Loucy (cell line): ENCODE results near the gene WARS2.
A peak's percentile ranks its signal among the peaks of the same experiment; 100 is the strongest.

ENCODE experiments used
- H2AFZ ChIP-seq: fragments of 200-600 bp; sonication (generic); 2 replicates; pipeline ENCODE4 v1.6.0; 2016; ENCODE audit warnings: antibody characterized with exemption, mild to moderate bottlenecking, low read length, moderate library complexity
- H3F3A ChIP-seq: fragments of 200-600 bp; 2 replicates; pipeline ENCODE4 v1.6.0; 2016; ENCODE audit warnings: antibody characterized with exemption, low read depth, mild to moderate bottlenecking
- H3K27me3 ChIP-seq: fragments of 200-600 bp; sonication (generic); 2 replicates; pipeline ENCODE4 v1.6.1; 2014; ENCODE audit warnings: low read length, mild to moderate bottlenecking; ENCODE audit not compliant: insufficient read depth, poor library complexity, severe bottlenecking
- H3K36me3 ChIP-seq: fragments of 200-600 bp; sonication (generic); 2 replicates; pipeline ENCODE4 v1.6.1; 2016; ENCODE audit warnings: low read length; ENCODE audit not compliant: insufficient read depth
- H3K4me1 ChIP-seq: fragments of 200-600 bp; sonication (generic); 2 replicates; pipeline ENCODE4 v1.5.1; 2014; ENCODE audit warnings: low read length, mild to moderate bottlenecking; ENCODE audit not compliant: insufficient read depth, poor library complexity, severe bottlenecking
- H3K4me2 ChIP-seq: fragments of 200-600 bp; sonication (generic); 2 replicates; pipeline ENCODE4 v1.6.0; 2014; ENCODE audit warnings: antibody characterized with exemption, low read length, low read depth, mild to moderate bottlenecking; ENCODE audit not compliant: poor library complexity, severe bottlenecking
- H3K4me3 ChIP-seq: fragments of 200-600 bp; sonication (generic); 2 replicates; pipeline ENCODE4 v1.5.1; 2014; ENCODE audit warnings: low read length, mild to moderate bottlenecking, mixed read lengths; ENCODE audit not compliant: poor library complexity, severe bottlenecking
- H3K79me2 ChIP-seq: fragments of 200-600 bp; sonication (generic); 2 replicates; pipeline ENCODE4 v1.6.1; 2014; ENCODE audit warnings: low read length; ENCODE audit not compliant: insufficient read depth
- H3K9ac ChIP-seq: fragments of 200-600 bp; sonication (generic); 2 replicates; pipeline ENCODE4 v1.6.0; 2014; ENCODE audit warnings: mild to moderate bottlenecking, low read depth, low read length, moderate library complexity; ENCODE audit not compliant: poor library complexity, severe bottlenecking
- H3K9me2 ChIP-seq: fragments of 200-600 bp; sonication (generic); replicated peaks from 2 replicates; pipeline ENCODE4 v1.6.1; 2016; ENCODE audit warnings: low read depth, low read length, mixed read lengths
- H3K9me3 ChIP-seq: fragments of 200-600 bp; sonication (generic); 2 replicates; pipeline ENCODE4 v1.6.1; 2014; ENCODE audit warnings: mild to moderate bottlenecking, antibody characterized with exemption, low read length, low read depth; ENCODE audit not compliant: insufficient read depth
- H4K20me1 ChIP-seq: fragments of 200-600 bp; sonication (generic); 2 replicates; pipeline ENCODE4 v1.6.0; 2014; ENCODE audit warnings: antibody characterized with exemption, low read length, mild to moderate bottlenecking; ENCODE audit not compliant: insufficient read depth, poor library complexity, severe bottlenecking
- EZH2phosphoT487 ChIP-seq: fragments of 200-600 bp; IDR thresholded peaks from 2 replicates; pipeline ENCODE4 v1.6.1; 2018; ENCODE audit warnings: antibody characterized with exemption, mild to moderate bottlenecking, moderate library complexity, borderline replicate concordance
- TF ChIP-seq, protein P1 (sequence below): fragments of 200-600 bp; sonication (generic); conservative IDR thresholded peaks from 2 replicates; pipeline ENCODE4 v1.5.1; 2014; ENCODE audit warnings: mild to moderate bottlenecking, antibody characterized with exemption, low read length

The WARS2 gene

DNA sequence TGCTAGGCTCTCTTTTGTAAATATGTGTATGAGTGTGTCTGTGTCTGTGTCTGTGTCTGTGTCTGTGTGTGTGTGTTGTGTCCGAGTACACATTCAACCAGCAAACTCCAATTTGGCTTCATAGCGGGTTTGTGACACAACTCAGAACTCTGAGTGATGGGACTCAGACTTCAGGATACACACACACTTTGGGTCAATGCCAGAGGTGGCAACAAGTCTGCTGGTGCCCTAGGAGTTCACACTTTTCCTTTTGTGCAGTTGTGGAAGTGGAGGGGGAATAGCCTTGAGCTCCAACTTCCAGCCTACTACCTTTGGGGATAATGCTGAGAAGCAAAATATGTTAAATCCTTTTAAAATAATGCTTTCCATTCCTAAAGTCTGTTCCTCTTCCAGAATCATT lies 135.7 kb downstream of the WARS2 start:
- no peaks in the 10 kb centered on the region for H4K20me1 ChIP-seq
- no peak overlapping the region for H3K9ac ChIP-seq
- no peaks in the 10 kb centered on the region for H3K9me3 ChIP-seq
- H3K27me3 ChIP-seq: peaks cover 14% of the 10 kb centered on the region
- no peaks in the 10 kb centered on the region; the same call in 1 of the 2 replicates for H3F3A ChIP-seq
- H3K4me2 ChIP-seq: no peak overlapping the region
- no peaks in the 10 kb centered on the region for H3K79me2 ChIP-seq
- TF ChIP-seq EZH2phosphoT487: no peak
- TF ChIP-seq, protein P1, sequence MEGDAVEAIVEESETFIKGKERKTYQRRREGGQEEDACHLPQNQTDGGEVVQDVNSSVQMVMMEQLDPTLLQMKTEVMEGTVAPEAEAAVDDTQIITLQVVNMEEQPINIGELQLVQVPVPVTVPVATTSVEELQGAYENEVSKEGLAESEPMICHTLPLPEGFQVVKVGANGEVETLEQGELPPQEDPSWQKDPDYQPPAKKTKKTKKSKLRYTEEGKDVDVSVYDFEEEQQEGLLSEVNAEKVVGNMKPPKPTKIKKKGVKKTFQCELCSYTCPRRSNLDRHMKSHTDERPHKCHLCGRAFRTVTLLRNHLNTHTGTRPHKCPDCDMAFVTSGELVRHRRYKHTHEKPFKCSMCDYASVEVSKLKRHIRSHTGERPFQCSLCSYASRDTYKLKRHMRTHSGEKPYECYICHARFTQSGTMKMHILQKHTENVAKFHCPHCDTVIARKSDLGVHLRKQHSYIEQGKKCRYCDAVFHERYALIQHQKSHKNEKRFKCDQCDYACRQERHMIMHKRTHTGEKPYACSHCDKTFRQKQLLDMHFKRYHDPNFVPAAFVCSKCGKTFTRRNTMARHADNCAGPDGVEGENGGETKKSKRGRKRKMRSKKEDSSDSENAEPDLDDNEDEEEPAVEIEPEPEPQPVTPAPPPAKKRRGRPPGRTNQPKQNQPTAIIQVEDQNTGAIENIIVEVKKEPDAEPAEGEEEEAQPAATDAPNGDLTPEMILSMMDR: no peak
- no peaks in the 10 kb centered on the region for H3K9me2 ChIP-seq
- H3K4me3 ChIP-seq: no peak overlapping the region
- H2AFZ ChIP-seq: no peak overlapping the region
- H3K4me1 ChIP-seq: no peaks in the 10 kb centered on the region
- H3K36me3 ChIP-seq: no peaks in the 10 kb centered on the region

DNA sequence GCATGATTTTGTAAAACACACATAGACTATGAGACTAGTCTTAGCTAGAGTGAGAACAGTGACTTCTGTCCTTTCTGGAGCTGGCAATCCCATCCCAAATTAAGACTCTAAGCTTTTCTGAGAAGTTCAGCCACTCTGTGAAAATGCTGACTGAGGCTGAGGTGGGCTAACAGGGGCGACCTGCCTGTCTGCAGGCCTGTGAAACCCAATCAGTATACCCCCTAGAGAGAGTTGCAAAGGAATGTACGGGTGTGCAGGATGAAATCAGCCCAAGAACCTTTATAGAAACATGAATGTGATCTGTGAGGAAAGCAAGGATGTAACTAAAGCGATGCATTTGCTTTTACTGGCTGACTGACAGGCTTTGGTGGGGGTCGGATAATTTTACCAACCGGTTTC lies 136.3 kb downstream of the WARS2 start:
- Histone ChIP-seq H3K27me3 (peaks cover 20% of the 10 kb centered on the region), H3K9ac (no peak overlapping the region), H3K4me2 (no peak overlapping the region), H3K4me3 (no peak overlapping the region), H4K20me1 (no peaks in the 10 kb centered on the region), H3K9me2 (no peaks in the 10 kb centered on the region), H2AFZ (no peak overlapping the region), H3F3A (no peaks in the 10 kb centered on the region; the same call in 1 of the 2 replicates), H3K9me3 (no peaks in the 10 kb centered on the region), H3K4me1 (no peaks in the 10 kb centered on the region), H3K36me3 (no peaks in the 10 kb centered on the region), H3K79me2 (no peaks in the 10 kb centered on the region)
- no peak for TF ChIP-seq EZH2phosphoT487
- TF ChIP-seq, protein P1: no peak; the same call in 1 of the 2 replicates

DNA sequence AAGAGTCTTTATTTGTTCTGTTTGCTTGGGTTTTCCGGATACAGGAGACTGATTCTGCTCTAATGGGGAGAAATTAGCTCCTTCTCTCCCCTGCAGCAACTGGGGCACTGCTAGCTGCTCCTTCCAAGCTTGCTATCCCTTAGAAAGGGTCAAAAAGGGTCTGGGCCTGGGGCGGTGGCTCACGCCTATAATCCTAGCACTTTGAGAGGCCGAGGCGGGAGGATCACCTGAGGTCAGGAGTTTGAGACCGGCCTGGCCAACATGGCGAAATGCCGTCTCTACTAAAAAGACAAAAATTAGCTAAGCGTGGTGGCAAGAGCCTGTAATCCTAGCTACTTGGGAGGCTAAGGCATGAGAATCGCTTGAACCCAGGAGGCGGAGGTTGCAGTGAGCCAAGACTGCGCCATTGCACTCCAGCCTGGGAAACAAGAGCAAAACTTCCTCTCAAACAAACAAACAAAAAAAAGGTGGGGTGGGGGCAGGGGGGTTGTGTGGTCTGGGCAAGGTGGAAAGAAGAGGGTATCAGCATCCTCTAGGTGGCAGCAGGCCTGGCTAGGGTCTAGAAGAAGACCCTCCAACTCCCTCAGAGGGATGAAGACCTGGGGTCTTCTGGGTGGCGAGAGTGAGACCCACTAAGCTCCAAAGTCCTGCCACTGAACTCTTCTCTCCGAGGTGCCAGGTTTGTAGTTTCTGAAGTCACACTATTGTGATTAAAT lies 136.9 kb downstream of the WARS2 start:
- peaks cover 21% of the 10 kb centered on the region for H3K27me3 ChIP-seq
- H3K9me3 ChIP-seq: no peaks in the 10 kb centered on the region
- no peak overlapping the region for H3K4me3 ChIP-seq
- no peak for TF ChIP-seq EZH2phosphoT487
- TF ChIP-seq, protein P1: peak; percentile 15; the same call in 1 of the 2 replicates
- no peaks in the 10 kb centered on the region for H3K4me1 ChIP-seq
- H3K9me2 ChIP-seq: no peaks in the 10 kb centered on the region
- no peaks in the 10 kb centered on the region for H4K20me1 ChIP-seq
- no peak overlapping the region for H3K9ac ChIP-seq
- H3F3A ChIP-seq: no peaks in the 10 kb centered on the region
- H2AFZ ChIP-seq: no peak overlapping the region
- H3K4me2 ChIP-seq: no peak overlapping the region
- H3K36me3 ChIP-seq: no peaks in the 10 kb centered on the region
- no peaks in the 10 kb centered on the region for H3K79me2 ChIP-seq
